GM12874 (cell line): Measurements from ENCODE around the gene CDK18.

Source experiments
- TF ChIP-seq, protein P1 (sequence below): IDR thresholded peaks from 2 replicates; pipeline ENCODE4 v1.5.1; 2011; ENCODE audit warnings: low read depth, mild to moderate bottlenecking, control low read depth, low read length, moderate library complexity; ENCODE audit not compliant: insufficient read depth

CDK18 gene

GRCh38 chr1:205504311-205505075 lies at the start of gene CDK18:
TSS of gene CDK18 (plus strand) at chr1:205504669. CDS start at chr1:205523168, 18,499 bp downstream.
- TF ChIP-seq, protein P1, sequence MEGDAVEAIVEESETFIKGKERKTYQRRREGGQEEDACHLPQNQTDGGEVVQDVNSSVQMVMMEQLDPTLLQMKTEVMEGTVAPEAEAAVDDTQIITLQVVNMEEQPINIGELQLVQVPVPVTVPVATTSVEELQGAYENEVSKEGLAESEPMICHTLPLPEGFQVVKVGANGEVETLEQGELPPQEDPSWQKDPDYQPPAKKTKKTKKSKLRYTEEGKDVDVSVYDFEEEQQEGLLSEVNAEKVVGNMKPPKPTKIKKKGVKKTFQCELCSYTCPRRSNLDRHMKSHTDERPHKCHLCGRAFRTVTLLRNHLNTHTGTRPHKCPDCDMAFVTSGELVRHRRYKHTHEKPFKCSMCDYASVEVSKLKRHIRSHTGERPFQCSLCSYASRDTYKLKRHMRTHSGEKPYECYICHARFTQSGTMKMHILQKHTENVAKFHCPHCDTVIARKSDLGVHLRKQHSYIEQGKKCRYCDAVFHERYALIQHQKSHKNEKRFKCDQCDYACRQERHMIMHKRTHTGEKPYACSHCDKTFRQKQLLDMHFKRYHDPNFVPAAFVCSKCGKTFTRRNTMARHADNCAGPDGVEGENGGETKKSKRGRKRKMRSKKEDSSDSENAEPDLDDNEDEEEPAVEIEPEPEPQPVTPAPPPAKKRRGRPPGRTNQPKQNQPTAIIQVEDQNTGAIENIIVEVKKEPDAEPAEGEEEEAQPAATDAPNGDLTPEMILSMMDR = no peak

- TF ChIP-seq, protein P1 = no peak
Observed at GRCh38 chr1:205454903-205455335, 49.5 kb upstream of the CDK18 start.

DNA sequence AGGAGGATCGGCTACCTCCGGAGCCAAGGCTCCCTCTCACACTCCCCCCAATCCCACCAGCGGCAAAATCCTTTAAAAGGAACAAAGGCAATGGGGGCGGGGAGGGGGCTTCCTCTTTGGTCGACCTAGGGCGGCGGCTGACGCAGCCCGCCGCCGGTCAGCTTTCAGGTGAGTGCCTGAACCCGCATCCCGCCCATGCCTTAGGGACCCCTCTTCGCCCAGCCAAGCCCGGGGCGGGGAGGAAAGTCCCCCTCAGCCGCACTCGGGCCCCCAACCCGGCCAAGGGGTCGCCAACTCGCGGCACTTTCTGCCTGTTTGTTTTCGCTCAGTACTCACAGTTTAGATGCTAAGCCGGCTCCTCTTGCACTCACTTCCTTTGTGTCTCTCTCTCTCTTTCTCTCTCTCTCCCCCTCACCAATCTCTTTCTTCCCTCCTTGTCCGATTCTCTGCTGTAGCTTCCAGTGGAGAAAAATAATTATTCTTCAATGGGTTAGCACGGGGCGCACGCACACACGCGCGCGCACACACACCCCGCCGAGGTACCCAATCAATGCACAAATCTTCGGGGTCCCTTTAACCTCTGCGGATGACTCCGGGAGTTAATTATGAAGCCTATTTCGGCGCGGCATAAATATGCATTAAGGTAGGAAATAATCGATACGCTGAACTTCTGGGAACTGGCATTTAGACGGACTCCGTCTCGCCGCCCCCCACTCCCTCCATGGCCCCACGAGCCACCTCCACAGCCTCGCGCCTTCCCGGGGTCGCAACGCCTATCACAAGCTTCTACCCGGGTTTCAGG lies 48.7 kb upstream of the CDK18 start, which contains the start of gene BLACAT1:
Gene BLACAT1 (minus strand): TSS at position 465 of the 802 bp plus-strand sequence.
- TF ChIP-seq, protein P1 = no peak

- TF ChIP-seq, protein P1 = no peak
Observed at GRCh38 chr1:205456383-205456867, 48.0 kb upstream of the CDK18 start.

DNA sequence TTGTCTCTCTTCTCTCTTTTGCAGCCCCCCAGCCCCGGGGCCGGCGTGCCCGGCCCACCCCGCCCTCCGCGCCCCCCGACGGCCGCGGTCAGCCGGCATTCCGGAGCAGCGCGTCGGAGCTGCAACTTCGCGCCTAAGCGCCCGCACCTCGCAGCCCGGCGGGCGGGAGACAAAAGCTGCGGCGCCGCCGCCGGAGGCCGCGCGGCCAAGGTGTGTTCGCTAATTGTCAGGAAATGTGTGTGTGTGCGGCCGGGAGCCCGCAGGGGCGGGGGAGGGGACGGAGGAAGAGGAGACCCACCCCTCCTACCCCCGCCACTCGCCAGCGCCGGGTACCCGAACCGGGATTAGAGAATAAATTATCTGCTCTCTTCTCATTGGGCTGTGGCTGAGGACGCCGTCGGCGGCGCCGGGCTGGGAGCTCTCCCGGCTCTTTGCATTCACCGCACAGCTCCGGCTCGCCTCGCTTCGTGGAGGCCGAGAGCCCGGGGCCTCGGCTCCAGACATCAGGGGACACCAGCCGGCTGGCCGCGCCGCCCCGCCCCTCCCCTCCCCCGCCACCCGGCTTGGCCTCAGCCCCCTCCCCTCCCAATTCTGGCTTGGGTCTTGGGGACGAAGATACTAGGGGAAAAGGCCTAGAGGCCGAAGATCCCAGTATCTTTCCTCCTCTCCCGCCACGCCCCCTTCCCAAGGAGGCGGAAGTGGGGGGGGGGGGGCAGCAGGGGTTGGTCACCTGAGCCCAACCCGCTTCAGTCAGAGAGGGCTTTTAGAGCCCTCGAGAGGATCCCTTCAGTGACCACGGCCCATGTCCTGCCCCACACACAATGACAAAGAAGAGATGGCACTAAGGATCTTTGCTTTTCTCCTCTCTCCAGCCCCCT lies 47.4 kb upstream of the CDK18 start:
- TF ChIP-seq, protein P1 = no peak

DNA sequence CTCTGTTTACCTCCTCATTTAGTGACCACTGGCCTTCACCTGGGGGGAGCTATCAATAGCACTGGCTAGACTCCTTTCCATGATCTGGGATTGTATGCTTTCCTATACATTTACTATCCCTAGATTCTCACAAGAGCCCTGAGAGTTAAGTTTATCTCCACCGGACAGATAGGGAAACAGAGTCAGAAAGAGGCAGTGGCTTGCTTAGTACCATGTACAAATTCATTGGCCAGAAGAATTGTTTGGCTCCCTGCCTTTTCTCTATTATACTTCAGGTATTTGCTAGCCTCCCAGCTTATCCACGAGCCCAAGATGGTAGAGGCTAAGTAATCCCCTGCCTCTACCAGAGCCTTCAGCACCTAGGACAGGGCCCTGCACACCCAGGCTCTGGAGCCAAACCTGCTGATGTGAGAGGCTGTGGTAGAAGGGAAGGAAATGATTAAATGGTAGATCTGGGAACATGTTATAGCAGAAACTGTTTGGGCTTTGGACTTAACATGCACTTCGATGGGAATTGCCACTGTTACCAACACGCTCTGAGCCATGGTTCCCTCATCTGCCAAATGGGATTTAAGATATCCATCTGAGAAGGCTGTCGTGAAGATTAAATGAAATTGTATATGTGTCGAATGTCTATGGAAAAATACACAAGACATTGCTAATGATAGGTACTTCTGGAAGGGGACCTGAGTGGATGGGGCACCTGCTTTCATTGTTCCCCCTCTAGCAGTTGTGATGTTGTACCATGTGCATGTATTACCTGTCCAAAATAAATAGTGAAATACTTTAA lies 45.5 kb upstream of the CDK18 start:
- TF ChIP-seq, protein P1 = no peak
